Activated B cell treated with CpG ODN at 0.5 μM for 24 hours (primary cell): ENCODE data around the gene CHD1L. TPM values are rescaled to one million over a fixed set of nuclear protein-coding genes. Genes with fewer than 3 reads are reported as not detected.

ENCODE experiments used
- ATAC-seq: fragments of 200-7000 bp; cut with Tn5 transposase; one replicate; pipeline ENCODE4 v1.10.0; 2021; ENCODE audit warnings: low read depth, mild to moderate bottlenecking, moderate library complexity
- CTCF ChIA-PET: fragments of 350-600 bp; sonication (Branson Sonifier 250); formaldehyde crosslinking; loops from one replicate; lab custom pipeline; 2021; ENCODE audit warnings: antibody characterized with exemption; lab: Charles Lee
- POLR2A ChIA-PET: fragments of 350-600 bp; sonication (Branson Sonifier 250); formaldehyde crosslinking; loops from one replicate; lab custom pipeline; 2021; ENCODE audit warnings: antibody characterized with exemption; lab: Charles Lee
- DNase-seq: peaks from one replicate; pipeline ENCODE4 v3.0.0; 2022
- H3K27ac Mint-ChIP-seq: one replicate; pipeline ENCODE4 v1.8.0; 2020; ENCODE audit warnings: mixed read lengths
- H3K27me3 Mint-ChIP-seq: one replicate; pipeline ENCODE4 v1.8.0; 2021; ENCODE audit warnings: mixed read lengths
- H3K36me3 Mint-ChIP-seq: one replicate; pipeline ENCODE4 v1.8.0; 2021; ENCODE audit warnings: low read depth, mixed read lengths
- H3K4me1 Mint-ChIP-seq: one replicate; pipeline ENCODE4 v1.8.0; 2021; ENCODE audit warnings: mixed read lengths
- H3K4me3 Mint-ChIP-seq: one replicate; pipeline ENCODE4 v1.8.0; 2020; ENCODE audit warnings: mild to moderate bottlenecking, mixed read lengths
- H3K9me3 Mint-ChIP-seq: one replicate; pipeline ENCODE4 v1.8.0; 2020; ENCODE audit warnings: mixed read lengths
- CTCF ChIP-seq: fragments of 200-600 bp; IDR thresholded peaks from one replicate; pipeline ENCODE4 v1.8.0; 2022; ENCODE audit warnings: antibody characterized with exemption, mild to moderate bottlenecking
- intact Hi-C: fragments of 100-400 bp; cut with micrococcal nuclease; formaldehyde crosslinking; loops from one replicate; pipeline ENCODE4 v1.15.1; 2024
- total RNA-seq: library from RNA; stranded (reverse); gene quantifications from 2 replicates; pipeline ENCODE4 v1.2.3, GENCODE V29; 2022

The CHD1L gene
- total RNA-seq, 1 donor from 2014 or later: 55.7 TPM

GRCh38 chr1:147204080-147204479 is 38.4 kb upstream of the CHD1L start:
- CTCF ChIA-PET: interaction anchor here (1.1 kb wide), 1 partner anchor 38 kb away, joined by 3 read pairs; the partner anchor contains the start of gene CHD1L

GRCh38 chr1:147207192-147207591 is 35.3 kb upstream of the CHD1L start:
- no peak overlapping the region for H3K4me3 Mint-ChIP-seq
- H3K36me3 Mint-ChIP-seq: peaks cover 8% of the 10 kb centered on the region
- H3K27me3 Mint-ChIP-seq: no peaks in the 10 kb centered on the region
- DNase-seq (no peak), ATAC-seq (no peak)
- POLR2A ChIA-PET: no interaction called here
- H3K27ac Mint-ChIP-seq: no peak overlapping the region
- peaks cover 27% of the 10 kb centered on the region for H3K4me1 Mint-ChIP-seq
- H3K9me3 Mint-ChIP-seq: no peaks in the 10 kb centered on the region
- TF ChIP-seq CTCF: no peak
- intact Hi-C loops: no loop called here
- CTCF ChIA-PET: no interaction called here

More at GRCh38 chr1:147204080-147204479, 38.4 kb upstream of the CHD1L start:
- TF ChIP-seq CTCF: no peak
- peaks cover 2% of the 10 kb centered on the region for H3K36me3 Mint-ChIP-seq
- no peaks in the 10 kb centered on the region for H3K9me3 Mint-ChIP-seq
- intact Hi-C loops: no loop called here
- peaks cover 33% of the 10 kb centered on the region for H3K4me1 Mint-ChIP-seq
- no peaks in the 10 kb centered on the region for H3K27me3 Mint-ChIP-seq
- peak; percentile 49 for ATAC-seq
- peak overlapping the region; percentile 54 for H3K27ac Mint-ChIP-seq
- no peak overlapping the region for H3K4me3 Mint-ChIP-seq
- POLR2A ChIA-PET: interaction anchor here (1.0 kb wide), 1 partner anchor 39 kb away, joined by 5 read pairs; the partner anchor contains the start of gene CHD1L
- no peak for DNase-seq

DNA sequence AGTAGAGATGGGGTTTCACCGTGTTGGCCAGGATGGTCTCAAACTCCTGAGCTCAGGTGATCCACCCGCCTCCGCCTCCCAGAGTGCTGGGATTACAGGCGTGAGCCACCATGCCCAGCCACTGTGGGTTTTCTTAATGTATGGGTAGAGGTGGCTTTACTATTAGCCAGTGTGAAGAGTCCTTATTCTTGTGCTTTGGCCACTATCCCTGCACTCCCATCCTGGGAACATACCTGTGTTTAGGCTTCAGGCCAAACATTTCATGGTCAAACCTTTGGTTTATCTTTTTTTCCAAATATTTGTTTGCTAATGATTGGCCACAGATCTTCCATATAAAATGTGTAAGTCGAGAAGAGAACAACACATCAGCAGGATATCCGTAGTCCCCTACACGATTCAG is 33.9 kb upstream of the CHD1L start:
- Mint-ChIP-seq H3K4me3 (no peak overlapping the region), H3K4me1 (peaks cover 20% of the 10 kb centered on the region), H3K9me3 (no peaks in the 10 kb centered on the region), H3K36me3 (peaks cover 10% of the 10 kb centered on the region), H3K27me3 (no peaks in the 10 kb centered on the region), H3K27ac (no peak overlapping the region)
- POLR2A ChIA-PET: interaction anchor here (0.6 kb wide), 1 partner anchor 19 kb away, joined by 5 read pairs; no protein-coding TSS in a partner anchor
- ATAC-seq (no peak), DNase-seq (no peak)
- intact Hi-C loops: no loop called here
- CTCF ChIA-PET: no interaction called here
- no peak for TF ChIP-seq CTCF

DNA sequence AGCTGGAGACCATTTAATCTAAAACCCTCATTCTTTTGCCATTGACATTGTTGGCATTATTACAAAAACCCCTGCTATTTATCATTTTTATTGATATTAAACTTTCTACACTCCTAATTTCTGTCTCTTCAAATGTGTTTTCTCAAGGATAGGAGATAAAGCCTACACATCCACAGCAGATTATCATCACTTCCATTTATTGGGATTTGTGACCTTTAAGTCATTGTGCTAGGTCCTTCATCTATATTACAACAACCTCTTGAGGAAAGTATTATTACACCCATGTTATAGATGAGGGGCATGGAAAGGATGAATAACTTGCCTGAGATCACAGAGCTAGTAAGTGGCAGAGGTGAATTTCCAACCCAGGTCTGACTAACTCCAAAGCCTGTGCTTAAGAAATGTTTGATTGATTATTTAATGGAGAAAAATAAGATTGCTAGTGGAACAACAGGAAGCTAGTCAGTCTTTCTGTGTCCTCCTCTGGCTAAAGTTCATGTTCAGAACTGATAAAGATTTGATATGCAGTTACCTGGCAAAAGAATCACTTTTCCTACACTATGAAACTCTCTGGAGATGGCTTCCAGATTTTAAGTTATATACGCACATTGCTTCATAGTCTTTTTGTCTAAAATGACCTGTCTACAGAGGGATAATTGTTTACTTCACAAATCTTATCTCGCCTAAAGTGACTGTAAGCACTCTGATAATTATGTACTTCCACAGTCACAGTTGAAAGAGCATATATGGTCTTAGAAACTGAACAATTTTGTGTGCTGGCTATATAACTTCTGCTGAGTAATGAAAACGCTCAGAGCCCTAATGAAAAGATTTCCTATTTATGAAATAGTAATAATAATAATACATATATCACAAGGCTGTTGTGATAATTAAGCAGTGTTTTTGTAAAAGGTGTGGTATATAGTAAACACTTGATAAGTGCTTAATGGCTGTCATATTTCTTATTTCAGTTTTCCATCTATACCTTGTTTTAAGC is 32.4 kb upstream of the CHD1L start:
- peaks cover 18% of the 10 kb centered on the region for H3K4me1 Mint-ChIP-seq
- ChIA-PET POLR2A (no interaction called here), CTCF (no interaction called here)
- TF ChIP-seq CTCF: no peak
- no peak overlapping the region for H3K27ac Mint-ChIP-seq
- intact Hi-C loops: no loop called here
- peaks cover 10% of the 10 kb centered on the region for H3K36me3 Mint-ChIP-seq
- DNase-seq: no peak
- no peak for ATAC-seq
- no peak overlapping the region for H3K4me3 Mint-ChIP-seq
- no peaks in the 10 kb centered on the region for H3K27me3 Mint-ChIP-seq
- no peaks in the 10 kb centered on the region for H3K9me3 Mint-ChIP-seq

DNA sequence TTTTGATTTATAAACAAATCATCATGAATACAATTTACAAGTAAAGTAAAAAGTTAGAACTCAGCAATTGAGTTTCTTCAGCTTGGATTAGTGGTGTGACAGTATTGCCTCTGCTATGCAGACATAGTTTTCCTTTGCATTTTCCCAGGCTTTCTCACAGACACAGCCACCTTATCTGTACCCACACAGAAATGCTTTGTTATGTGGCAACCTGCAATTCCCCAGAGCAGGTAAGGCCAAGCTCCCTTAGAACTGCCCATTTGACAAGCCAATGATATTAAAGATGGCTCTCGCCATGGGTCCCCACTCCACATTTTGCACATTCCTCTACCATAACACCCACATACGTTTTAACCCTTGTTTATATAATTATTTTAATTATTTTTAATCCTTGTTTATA is 31.5 kb upstream of the CHD1L start:
- ATAC-seq: no peak
- Mint-ChIP-seq H3K27me3 (no peaks in the 10 kb centered on the region), H3K4me1 (peaks cover 26% of the 10 kb centered on the region), H3K9me3 (no peaks in the 10 kb centered on the region), H3K4me3 (no peak overlapping the region), H3K27ac (no peak overlapping the region), H3K36me3 (peaks cover 10% of the 10 kb centered on the region)
- DNase-seq: no peak
- ChIA-PET POLR2A (no interaction called here), CTCF (interaction anchor here (0.7 kb wide), 1 partner anchor 38 kb away, joined by 3 read pairs; no protein-coding TSS in a partner anchor)
- intact Hi-C loops: no loop called here
- TF ChIP-seq CTCF: no peak
